GM13977 (cell line): ENCODE results near the gene PHRF1.
"Not testable (repeated sequence)": the region's sequence is repeated elsewhere in the genome, so short reads cannot be mapped to it uniquely, and the experiment has no call there.

Source experiments
- DNase-seq: peaks from one replicate; pipeline ENCODE4 v3.0.0; 2012; ENCODE audit warnings: low spot score
- in situ Hi-C: fragments of 300-500 bp; cut with MboI; formaldehyde crosslinking; loops from one replicate; pipeline ENCODE4 v1.12.0; 2022; ENCODE audit warnings: low sequenced_read_pairs, low pct_unique_long_range_greater_than_20kb, mixed read lengths, inconsistent platforms; ENCODE audit not compliant: unreplicated experiment
- TF ChIP-seq, protein P1 (sequence below): IDR thresholded peaks from 2 replicates; pipeline ENCODE4 v1.5.1; 2012; ENCODE audit warnings: mild to moderate bottlenecking, control low read depth; ENCODE audit not compliant: insufficient read depth; ENCODE audit errors: extremely low read depth, missing control alignments

Gene PHRF1

DNA sequence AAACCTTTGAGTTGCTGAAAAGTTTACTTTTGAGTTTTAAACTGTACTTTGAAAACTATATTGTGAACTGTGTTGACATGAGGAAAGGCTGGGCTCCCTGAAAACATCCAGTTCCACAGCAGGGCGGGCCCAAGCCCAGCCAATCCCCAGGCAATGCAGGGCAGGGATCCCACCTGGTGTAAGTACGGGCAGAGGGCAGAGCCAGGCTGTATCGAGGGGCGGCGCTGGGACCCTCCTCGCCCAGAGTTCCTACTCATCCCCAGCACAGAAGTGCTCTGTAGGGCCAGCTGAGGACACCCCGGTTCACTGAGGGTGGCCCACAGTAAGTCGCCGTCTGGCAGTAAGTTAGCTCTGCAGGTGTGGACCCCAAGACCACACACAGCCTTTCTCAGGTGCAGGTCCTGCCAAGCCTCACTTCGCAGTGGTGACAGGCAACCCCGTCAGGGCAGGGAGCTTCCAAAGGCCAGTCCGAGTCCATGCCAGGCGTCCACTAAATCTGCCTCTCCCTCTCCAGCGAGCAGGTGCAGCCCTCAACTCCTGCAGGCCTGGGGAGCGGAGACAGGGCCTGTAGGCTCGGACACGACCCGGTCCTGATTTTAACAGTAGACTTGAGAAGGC lies 9.2 kb upstream of the PHRF1 start:
- TF ChIP-seq, protein P1, sequence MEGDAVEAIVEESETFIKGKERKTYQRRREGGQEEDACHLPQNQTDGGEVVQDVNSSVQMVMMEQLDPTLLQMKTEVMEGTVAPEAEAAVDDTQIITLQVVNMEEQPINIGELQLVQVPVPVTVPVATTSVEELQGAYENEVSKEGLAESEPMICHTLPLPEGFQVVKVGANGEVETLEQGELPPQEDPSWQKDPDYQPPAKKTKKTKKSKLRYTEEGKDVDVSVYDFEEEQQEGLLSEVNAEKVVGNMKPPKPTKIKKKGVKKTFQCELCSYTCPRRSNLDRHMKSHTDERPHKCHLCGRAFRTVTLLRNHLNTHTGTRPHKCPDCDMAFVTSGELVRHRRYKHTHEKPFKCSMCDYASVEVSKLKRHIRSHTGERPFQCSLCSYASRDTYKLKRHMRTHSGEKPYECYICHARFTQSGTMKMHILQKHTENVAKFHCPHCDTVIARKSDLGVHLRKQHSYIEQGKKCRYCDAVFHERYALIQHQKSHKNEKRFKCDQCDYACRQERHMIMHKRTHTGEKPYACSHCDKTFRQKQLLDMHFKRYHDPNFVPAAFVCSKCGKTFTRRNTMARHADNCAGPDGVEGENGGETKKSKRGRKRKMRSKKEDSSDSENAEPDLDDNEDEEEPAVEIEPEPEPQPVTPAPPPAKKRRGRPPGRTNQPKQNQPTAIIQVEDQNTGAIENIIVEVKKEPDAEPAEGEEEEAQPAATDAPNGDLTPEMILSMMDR, result no peak
- in situ Hi-C loops, result no loop called here
- DNase-seq, result no peak

DNA sequence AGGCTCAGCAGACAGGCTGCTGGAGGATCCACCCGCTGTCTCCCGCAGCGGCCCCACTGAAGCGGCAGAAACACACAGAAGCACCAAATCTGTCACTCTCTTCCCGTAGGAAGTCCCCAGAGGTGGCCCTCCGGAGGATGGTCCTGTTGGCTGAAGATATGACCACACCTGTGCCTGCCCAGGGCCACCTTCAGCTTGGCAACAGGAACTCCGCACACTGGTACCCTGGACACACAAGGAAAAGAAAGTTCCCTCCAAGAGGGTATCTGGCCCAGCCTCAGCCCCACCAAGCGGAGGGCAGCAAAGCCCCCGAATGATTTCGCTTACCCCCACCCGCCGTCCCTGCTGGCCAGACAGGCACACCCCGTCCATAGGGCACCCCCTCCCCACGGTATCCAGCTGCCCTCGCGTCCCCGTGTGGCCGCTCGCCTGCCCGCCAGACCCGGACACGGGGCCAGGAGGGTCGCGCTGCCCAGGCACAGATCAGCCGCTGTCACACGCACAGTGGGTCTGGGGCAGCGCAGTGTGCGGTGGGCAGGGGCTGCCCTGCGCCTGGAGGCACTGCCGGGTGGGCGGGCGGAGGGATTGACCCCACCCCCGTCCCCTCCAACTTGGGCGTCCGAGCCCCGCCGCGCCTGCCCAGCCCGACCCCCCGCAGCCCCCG lies 8.5 kb upstream of the PHRF1 start:
- no peak for DNase-seq
- TF ChIP-seq, protein P1, result no peak
- in situ Hi-C loops, result no loop called here

DNA sequence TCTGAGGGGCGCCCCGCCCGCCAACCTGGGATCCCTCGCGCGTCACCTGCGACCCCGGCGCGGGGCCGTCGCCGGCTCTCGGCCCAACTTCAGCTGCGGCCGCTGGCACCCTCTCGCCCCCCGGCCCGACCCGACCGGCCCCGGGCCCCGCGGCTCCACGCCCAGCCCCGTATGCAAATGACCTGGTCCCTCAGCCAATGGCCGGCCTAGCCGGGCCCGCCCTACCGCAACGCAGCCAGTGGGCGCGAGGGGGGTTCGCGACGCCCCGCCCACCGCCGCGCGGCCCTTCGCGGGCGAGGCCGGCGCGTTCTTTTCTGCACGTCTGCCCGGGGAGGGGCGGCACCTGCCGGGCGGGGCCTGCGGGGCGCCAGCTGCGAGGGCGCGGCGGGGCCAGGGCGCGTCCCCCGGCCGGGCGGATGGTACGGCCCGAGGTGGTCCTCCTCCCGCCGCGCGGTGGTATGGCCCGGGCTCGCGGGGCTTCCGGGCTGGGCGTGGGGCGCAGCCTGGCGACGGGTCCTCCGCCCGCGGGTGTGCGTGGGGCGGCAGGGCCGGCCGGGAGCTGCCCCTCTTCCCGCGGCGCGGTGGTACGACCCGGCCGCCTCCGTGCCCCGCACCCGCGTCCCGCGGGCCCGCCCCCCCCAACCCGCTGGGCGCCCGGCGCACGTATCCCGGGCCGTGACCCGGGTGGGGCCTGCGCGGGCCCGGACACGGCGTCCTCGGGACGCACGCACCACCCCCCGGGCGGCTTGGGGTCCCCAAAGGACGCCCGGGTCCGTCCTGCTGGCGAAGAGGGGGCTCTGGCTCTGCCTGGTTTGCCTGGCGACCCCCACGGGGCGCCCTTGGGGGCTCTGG lies 7.7 kb upstream of the PHRF1 start:
- TF ChIP-seq, protein P1, result no peak
- in situ Hi-C loops, result no loop called here
- DNase-seq, result peak; percentile 100

DNA sequence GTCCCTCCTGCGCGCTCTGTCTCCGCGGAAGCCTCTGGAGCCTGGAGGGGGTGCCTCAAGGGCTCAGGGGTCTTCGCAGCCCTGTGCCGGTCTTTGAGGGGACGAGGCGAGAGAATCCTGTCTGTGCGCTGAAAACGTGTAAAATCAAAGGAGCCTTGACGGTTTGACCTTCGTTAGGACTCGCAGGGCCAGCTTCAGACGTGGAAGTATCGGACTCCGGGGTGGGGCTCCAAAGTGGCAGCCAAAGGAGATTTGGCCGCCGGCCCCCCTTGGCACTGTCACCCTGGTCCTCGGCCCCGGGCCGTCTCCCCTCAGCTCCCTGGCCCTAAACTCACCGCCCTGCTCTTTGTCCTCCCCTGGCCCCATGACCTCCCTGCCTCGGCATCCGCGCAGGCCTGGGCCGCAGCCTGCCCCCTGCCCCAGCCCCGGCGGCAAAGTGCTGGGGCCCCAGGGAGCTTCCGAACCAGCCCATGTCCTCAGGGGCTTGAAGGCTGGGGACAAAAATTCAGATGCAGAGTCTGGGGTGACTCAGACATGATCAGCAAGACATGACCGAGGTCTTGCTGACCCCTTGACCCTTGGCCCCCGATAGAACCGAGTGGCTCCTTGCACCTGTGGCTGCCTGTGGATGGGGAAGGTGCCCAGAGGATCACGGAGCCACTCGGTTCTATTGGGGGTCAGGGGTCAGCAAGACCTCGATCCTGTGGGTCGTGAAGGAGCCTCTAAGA lies 6.9 kb upstream of the PHRF1 start:
- no peak for DNase-seq
- in situ Hi-C loops, result no loop called here
- TF ChIP-seq, protein P1, result no peak

DNA sequence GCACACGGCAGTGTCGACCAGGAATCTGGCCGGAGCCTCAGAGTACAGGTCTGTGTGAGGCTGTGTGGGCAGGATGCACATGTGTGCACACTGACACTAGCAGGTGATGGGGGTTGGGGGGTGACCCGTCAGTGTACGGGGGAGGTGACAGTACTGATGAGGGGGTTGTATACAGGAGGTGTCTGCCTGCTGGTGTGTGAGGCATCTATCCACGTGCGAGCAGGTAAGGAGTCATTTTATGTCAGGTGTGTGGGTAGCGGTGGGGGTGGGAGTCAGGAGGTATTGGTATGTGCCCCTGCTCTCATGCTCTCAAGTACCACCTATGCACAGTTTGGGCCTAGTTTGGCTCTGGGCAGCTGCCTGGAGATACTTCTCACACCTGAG lies 4.5 kb upstream of the PHRF1 start:
- in situ Hi-C loops, result no loop called here
- DNase-seq, result no peak
- TF ChIP-seq, protein P1, result no peak

DNA sequence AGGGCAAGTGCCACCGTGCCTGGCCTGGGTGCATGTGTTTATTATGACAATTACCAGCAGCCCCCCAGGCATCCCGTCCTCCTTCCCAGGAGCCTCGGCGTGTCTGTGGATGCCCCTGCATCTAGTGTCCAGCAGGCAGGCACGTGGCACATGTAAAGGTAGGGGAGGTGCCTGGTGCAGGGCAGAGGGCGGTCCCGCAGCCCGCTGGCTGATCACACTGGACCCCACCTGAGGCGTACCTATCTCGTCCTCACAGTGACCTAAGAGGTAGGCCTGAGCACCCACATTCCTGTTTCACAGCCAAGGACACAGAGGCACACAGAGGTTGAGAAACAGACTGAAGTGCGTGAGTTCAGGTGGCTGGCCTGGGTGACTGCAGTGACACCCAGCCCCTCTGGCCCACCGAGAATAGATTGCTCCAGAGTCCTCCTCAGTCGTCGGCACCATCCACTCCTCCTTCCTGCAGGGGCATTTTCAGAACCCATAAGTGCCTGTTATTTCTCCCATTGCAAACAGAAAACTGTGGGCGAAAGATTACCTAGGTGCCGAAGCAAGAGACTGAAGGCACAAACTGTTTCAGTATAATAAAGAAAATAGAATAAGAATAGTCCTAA lies 3.0 kb upstream of the PHRF1 start:
- DNase-seq, result no peak
- TF ChIP-seq, protein P1, result no peak
- in situ Hi-C loops, result no loop called here

DNA sequence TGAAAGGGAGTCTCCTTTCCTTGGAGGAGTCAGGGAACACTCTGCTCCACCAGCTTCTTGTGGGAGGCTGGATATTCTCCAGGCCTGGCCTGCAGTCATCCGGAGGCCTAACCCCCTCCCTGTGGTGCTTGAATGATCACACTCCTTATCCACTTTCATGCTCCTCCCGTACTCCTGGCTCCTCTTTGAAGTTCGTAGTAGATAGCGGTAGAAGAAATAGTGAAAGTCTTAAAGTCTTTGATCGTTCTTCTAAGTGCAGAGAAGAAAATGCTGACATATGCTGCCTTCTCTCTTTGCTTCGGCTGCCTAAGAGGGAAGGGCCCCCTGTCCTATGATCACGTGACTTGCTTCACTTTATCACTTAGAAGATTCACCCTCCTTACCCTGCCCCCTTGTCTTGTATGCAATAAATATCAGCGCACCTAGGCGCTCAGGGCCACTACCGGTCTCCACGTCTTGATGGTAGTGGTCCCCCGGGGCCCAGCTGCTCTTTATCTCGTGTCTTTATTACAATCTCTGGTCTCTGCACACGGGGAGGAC lies 2.2 kb upstream of the PHRF1 start:
- DNase-seq, in situ Hi-C loops: not testable (repeated sequence)
